Activated CD4-positive, alpha-beta T cell treated with anti-CD3 and anti-CD28 coated beads for 4 hours (primary cell): Measurements from ENCODE around the gene ANGPTL5.
"Not testable (repeated sequence)": the region's sequence is repeated elsewhere in the genome, so short reads cannot be mapped to it uniquely, and the experiment has no call there.

Experiments
- DNase-seq, 2 donors: peaks; one replicate each; pipeline ENCODE4 v3.0.0-alpha.2; 2020

The ANGPTL5 gene

GRCh38 chr11:101881586-101881985 lies 34.7 kb downstream of the ANGPTL5 start:
- DNase-seq = no peak

- DNase-seq = no peak
These were observed 36.1 kb downstream of the ANGPTL5 start for GRCh38 chr11:101880222-101880621.

- DNase-seq = no peak
These were observed 44.0 kb downstream of the ANGPTL5 start for GRCh38 chr11:101872171-101872882.

GRCh38 chr11:101870510-101870909 lies 45.8 kb downstream of the ANGPTL5 start:
- DNase-seq = no peak

GRCh38 chr11:101867951-101868350 lies 48.4 kb downstream of the ANGPTL5 start:
- DNase-seq = no peak

- no peak for DNase-seq
These were observed 49.5 kb downstream of the ANGPTL5 start for GRCh38 chr11:101866619-101867491.

- no peak for DNase-seq
These were observed 52.2 kb downstream of the ANGPTL5 start for GRCh38 chr11:101864098-101864497.

- no peak for DNase-seq
These were observed 53.0 kb downstream of the ANGPTL5 start for GRCh38 chr11:101863361-101863760.

- no peak for DNase-seq
These were observed 53.7 kb downstream of the ANGPTL5 start for GRCh38 chr11:101862391-101863233.

- DNase-seq = peak; percentile 7 to 24
These were observed 55.5 kb downstream of the ANGPTL5 start for GRCh38 chr11:101860696-101861427.

GRCh38 chr11:101852260-101852659 lies 64.1 kb downstream of the ANGPTL5 start:
- not testable (repeated sequence) for DNase-seq

GRCh38 chr11:101848262-101848661 lies 68.1 kb downstream of the ANGPTL5 start:
- no peak for DNase-seq

- DNase-seq = no peak
These were observed 71.7 kb downstream of the ANGPTL5 start for GRCh38 chr11:101844608-101845007.

- DNase-seq = no peak
These were observed 75.6 kb downstream of the ANGPTL5 start for GRCh38 chr11:101840704-101841103.
